GM23248 (cell line): ENCODE measurements around the gene AASDHPPT.

ENCODE experiments used
- EZH2 ChIP-seq: fragments of 200-600 bp; sonication (generic); IDR thresholded peaks from 2 replicates; pipeline ENCODE4 v1.6.1; 2018; ENCODE audit warnings: antibody characterized with exemption, mild to moderate bottlenecking; ENCODE audit not compliant: insufficient read depth, poor library complexity, severe bottlenecking
- EZH2phosphoT487 ChIP-seq: fragments of 200-600 bp; sonication (generic); IDR thresholded peaks from 2 replicates; pipeline ENCODE4 v1.6.1; 2018; ENCODE audit warnings: antibody characterized with exemption, moderate library complexity, mild to moderate bottlenecking, low read depth; ENCODE audit not compliant: insufficient read depth

GRCh38 chr11:106137061-106137460, 59.6 kb downstream of the AASDHPPT start:
- no peak for TF ChIP-seq EZH2
- TF ChIP-seq EZH2phosphoT487 = no peak
